Pulmonary artery endothelial cell (primary cell): ENCODE measurements around the gene UCHL5. TPM values are rescaled to one million over a fixed set of nuclear protein-coding genes. Genes with fewer than 3 reads are reported as not detected.
A peak's percentile ranks its signal among the peaks of the same experiment; 100 is the strongest.

Experiments used
- DNase-seq: peaks from one replicate; pipeline ENCODE4 v3.0.0-alpha.2; 2011; ENCODE audit warnings: low read depth, low spot score
- total RNA-seq: library from RNA; depleted of rRNA; stranded (reverse); fragments of >200 nt; gene quantifications from 2 replicates; pipeline ENCODE4 v1.2.3, GENCODE V29; 2014

UCHL5 gene
- total RNA-seq, result 32.5 and 36.3 TPM in 2 replicates

- peak; percentile 95 for DNase-seq
Measured at GRCh38 chr1:193059282-193060114, at the start of gene UCHL5, which contains the start of gene RO60. UCHL5 (minus strand) TSS chr1:193059360; CDS start chr1:193059260, 100 bp downstream. RO60 (plus strand) TSS chr1:193059612; CDS start chr1:193069055, 9,443 bp downstream.

GRCh38 chr1:193108471-193108870 is 49.3 kb upstream of the UCHL5 start:
- no peak for DNase-seq

GRCh38 chr1:193105821-193106177 is 46.6 kb upstream of the UCHL5 start:
- no peak for DNase-seq

GRCh38 chr1:193104907-193105820 is 46.0 kb upstream of the UCHL5 start, which contains the start of gene GLRX2:
GLRX2 (minus strand) TSS chr1:193105414; CDS start chr1:193105382, 32 bp downstream.
- peak; percentile 45 for DNase-seq

- no peak for DNase-seq
Measured at GRCh38 chr1:193104502-193104906, 45.3 kb upstream of the UCHL5 start.

GRCh38 chr1:193103759-193104501 is 44.8 kb upstream of the UCHL5 start:
- DNase-seq, result no peak

GRCh38 chr1:193102662-193103061 is 43.5 kb upstream of the UCHL5 start:
- DNase-seq, result no peak

- DNase-seq, result no peak
Measured at GRCh38 chr1:193094112-193094511, 35.0 kb upstream of the UCHL5 start.

GRCh38 chr1:193090865-193091264 is 31.7 kb upstream of the UCHL5 start:
- no peak for DNase-seq

GRCh38 chr1:193087893-193088292 is 28.7 kb upstream of the UCHL5 start:
- no peak for DNase-seq

- no peak for DNase-seq
Measured at GRCh38 chr1:193086342-193086741, 27.2 kb upstream of the UCHL5 start.

GRCh38 chr1:193085263-193085662 is 26.1 kb upstream of the UCHL5 start:
- DNase-seq, result no peak

- DNase-seq, result no peak
Measured at GRCh38 chr1:193083365-193084088, 24.4 kb upstream of the UCHL5 start.

GRCh38 chr1:193079187-193079586 is 20.0 kb upstream of the UCHL5 start:
- no peak for DNase-seq

- DNase-seq, result no peak
Measured at GRCh38 chr1:193077991-193078390, 18.8 kb upstream of the UCHL5 start.

- no peak for DNase-seq
Measured at GRCh38 chr1:193070942-193071341, 11.8 kb upstream of the UCHL5 start.

- DNase-seq, result no peak
Measured at GRCh38 chr1:193070386-193070753, 11.2 kb upstream of the UCHL5 start.

- no peak for DNase-seq
Measured at GRCh38 chr1:193069748-193070385, 10.7 kb upstream of the UCHL5 start.

- no peak for DNase-seq
Measured at GRCh38 chr1:193068013-193068412, 8.9 kb upstream of the UCHL5 start.

- DNase-seq, result no peak
Measured at GRCh38 chr1:193066606-193067005, 7.4 kb upstream of the UCHL5 start.
